ENCODE results near the gene LRCH4. TPM values are rescaled to one million over a fixed set of nuclear protein-coding genes. Genes with fewer than 3 reads are reported as not detected.

LRCH4 gene
- total and polyA plus RNA-seq, 4 experiments from 2014 or later: 119 to 412 (median 280) TPM

GRCh38 chr7:100584054-100584682 is 1.8 kb downstream of the LRCH4 start:
- H3K27me3 Mint-ChIP-seq: no peaks in the 10 kb centered on the region
- Histone ChIP-seq H3K27ac (ENCODE audit: low read depth, low read length) (peak overlapping the region; percentile 79), H3K4me1 (ENCODE audit: insufficient read depth, low read length) (peaks cover 48% of the 10 kb centered on the region), H3K9me3 (ENCODE audit: control insufficient read depth in 1 of 2, low read length in 2 of 2) (no peaks in the 10 kb centered on the region), H3K4me3 (ENCODE audit: low read length in 2 of 2) (peak overlapping the region; percentile 77 to 98), H3K27me3 (ENCODE audit: insufficient read depth, low read length) (no peaks in the 10 kb centered on the region), H3K36me3 (ENCODE audit: insufficient read depth, low read length) (peaks cover 32% of the 10 kb centered on the region)
- no peak for DNase-seq
- ChIA-PET CTCF (ENCODE audit: partially characterized antibody) (interaction anchor here (0.7 to 12.0 kb wide), 17 partner anchors 13 to 1704 kb away, joined by 3 to 266 read pairs (median 4); partner anchors contain the start of genes AGFG2, MOSPD3, POP7 and SLC12A9), POLR2A (ENCODE audit: partially characterized antibody) (interaction anchor here (0.7 to 11.4 kb wide), 26 partner anchors 15 to 483 kb away, joined by 3 to 307 read pairs (median 9); partner anchors contain the start of genes AGFG2, AP4M1, GIGYF1 and GNB2)
- H3K27ac Mint-ChIP-seq: peak overlapping the region; percentile 86 to 99 (median 97)
- H3K36me3 Mint-ChIP-seq: peaks cover 0 to 20% of the 10 kb centered on the region in 2 donors
- peaks cover 11 to 27% (median 17%) of the 10 kb centered on the region in 4 donors for H3K4me1 Mint-ChIP-seq
- peaks cover 0 to 2% (median 0%) of the 10 kb centered on the region in 8 donors for H3K9me3 Mint-ChIP-seq
- H3K4me3 Mint-ChIP-seq: peak overlapping the region; percentile 92 to 99 (median 97)
- intact Hi-C loops (cut with micrococcal nuclease): no loop called here

GRCh38 chr7:100583132-100584053 is 2.5 kb downstream of the LRCH4 start:
- Mint-ChIP-seq H3K36me3 (peaks cover 5 to 24% of the 10 kb centered on the region in 2 donors), H3K27me3 (no peaks in the 10 kb centered on the region), H3K9me3 (peaks cover 0 to 2% (median 0%) of the 10 kb centered on the region in 8 donors), H3K4me3 (peak overlapping the region; percentile 92 to 99 (median 97)), H3K27ac (peak overlapping the region; percentile 86 to 99 (median 96)), H3K4me1 (peaks cover 13 to 25% (median 17%) of the 10 kb centered on the region in 4 donors)
- Histone ChIP-seq H3K27ac (ENCODE audit: low read depth, low read length) (peak overlapping the region; percentile 79), H3K27me3 (ENCODE audit: insufficient read depth, low read length) (no peaks in the 10 kb centered on the region), H3K4me3 (ENCODE audit: low read length in 2 of 2) (peak overlapping the region; percentile 38 to 98), H3K4me1 (ENCODE audit: insufficient read depth, low read length) (peaks cover 48% of the 10 kb centered on the region), H3K9me3 (ENCODE audit: control insufficient read depth in 1 of 2, low read length in 2 of 2) (no peaks in the 10 kb centered on the region), H3K36me3 (ENCODE audit: insufficient read depth, low read length) (peaks cover 39% of the 10 kb centered on the region)
- intact Hi-C loops (cut with micrococcal nuclease): loop anchor here (1.0 kb wide), 1 partner anchor 13 kb away; no protein-coding TSS in a partner anchor
- peak; percentile 69 to 77 (median 75) for DNase-seq
- ChIA-PET CTCF (ENCODE audit: partially characterized antibody) (interaction anchor here (1.0 to 12.0 kb wide), 14 partner anchors 12 to 122 kb away, joined by 3 to 266 read pairs (median 6); partner anchors contain the start of genes MOSPD3 and POP7), POLR2A (ENCODE audit: partially characterized antibody) (interaction anchor here (0.7 to 11.4 kb wide), 20 partner anchors 15 to 311 kb away, joined by 3 to 307 read pairs (median 34); partner anchors contain the start of genes AGFG2, GIGYF1, GNB2 and MEPCE)

DNA sequence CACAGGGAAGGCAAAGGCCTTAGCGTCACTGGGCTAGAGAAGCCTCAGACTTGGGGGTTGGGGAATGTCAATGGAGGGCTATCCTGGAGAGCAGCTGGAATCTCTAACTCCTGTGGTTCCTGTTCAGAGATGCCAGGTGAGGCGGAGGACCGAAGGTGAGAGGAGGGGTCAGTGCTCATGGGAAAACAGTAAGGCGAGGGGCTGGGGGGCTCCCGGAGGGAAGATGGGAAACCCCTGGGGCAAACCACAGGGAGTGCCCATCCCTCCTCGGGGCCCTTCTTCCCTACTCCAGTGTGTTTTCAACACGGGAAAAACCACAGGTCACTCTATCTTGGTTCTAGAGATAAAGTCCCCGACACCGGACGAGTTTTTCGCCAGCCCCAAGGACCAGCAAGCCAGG is 3.3 kb downstream of the LRCH4 start:
- peaks cover 0 to 2% (median 0%) of the 10 kb centered on the region in 8 donors for H3K9me3 Mint-ChIP-seq
- Histone ChIP-seq H3K36me3 (ENCODE audit: insufficient read depth, low read length) (peaks cover 47% of the 10 kb centered on the region), H3K4me1 (ENCODE audit: insufficient read depth, low read length) (peaks cover 48% of the 10 kb centered on the region), H3K9me3 (ENCODE audit: control insufficient read depth in 1 of 2, low read length in 2 of 2) (no peaks in the 10 kb centered on the region), H3K27me3 (ENCODE audit: insufficient read depth, low read length) (no peaks in the 10 kb centered on the region), H3K4me3 (ENCODE audit: low read length in 2 of 2) (peak overlapping the region; percentile 38 to 98), H3K27ac (ENCODE audit: low read depth, low read length) (peak overlapping the region; percentile 79)
- ChIA-PET CTCF (ENCODE audit: partially characterized antibody) (interaction anchor here (1.5 to 12.0 kb wide), 5 partner anchors 19 to 269 kb away, joined by 3 to 266 read pairs (median 5); partner anchors contain the start of genes MOSPD3 and SLC12A9), POLR2A (ENCODE audit: partially characterized antibody) (interaction anchor here (1.4 to 11.4 kb wide), 14 partner anchors 14 to 153 kb away, joined by 7 to 307 read pairs (median 65); partner anchors contain the start of genes AGFG2, GIGYF1, GNB2 and MEPCE)
- peak overlapping the region; percentile 68 to 99 (median 96) for H3K4me3 Mint-ChIP-seq
- peaks cover 5 to 24% of the 10 kb centered on the region in 2 donors for H3K36me3 Mint-ChIP-seq
- intact Hi-C loops (cut with micrococcal nuclease): loop anchor here (1.0 kb wide), 1 partner anchor 12 kb away; no protein-coding TSS in a partner anchor
- no peak for DNase-seq
- H3K4me1 Mint-ChIP-seq: peaks cover 11 to 21% (median 17%) of the 10 kb centered on the region in 4 donors
- peak overlapping the region; percentile 86 to 99 (median 96) for H3K27ac Mint-ChIP-seq
- H3K27me3 Mint-ChIP-seq: no peaks in the 10 kb centered on the region

DNA sequence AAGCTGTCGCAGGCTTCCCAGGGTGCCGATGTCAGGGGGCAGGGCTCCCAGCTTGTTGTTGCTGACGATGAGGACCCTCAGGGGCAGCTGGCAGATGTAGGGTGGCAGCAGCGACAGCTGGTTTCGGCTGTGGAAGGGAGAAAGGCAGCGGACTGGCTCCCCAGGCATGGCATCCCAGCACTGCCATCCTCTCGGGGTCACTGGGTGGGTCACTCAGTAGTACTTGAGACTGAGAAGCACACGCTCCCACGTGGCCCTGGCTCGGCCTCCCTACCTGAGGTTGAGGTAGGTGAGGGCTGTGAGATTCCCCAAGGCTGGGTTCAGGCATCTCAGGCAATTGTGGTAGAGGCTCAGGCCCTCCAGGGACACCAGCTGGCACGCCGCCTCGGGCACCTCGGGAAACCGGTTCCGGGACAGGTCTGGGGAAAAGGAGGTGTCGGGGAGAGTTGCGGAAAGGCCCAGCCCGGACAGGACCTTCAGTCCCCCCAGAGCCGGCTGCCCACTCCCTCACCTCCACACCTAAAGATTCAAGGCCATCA is 3.8 kb downstream of the LRCH4 start:
- no peak for DNase-seq
- Histone ChIP-seq H3K36me3 (ENCODE audit: insufficient read depth, low read length) (peaks cover 51% of the 10 kb centered on the region), H3K27me3 (ENCODE audit: insufficient read depth, low read length) (no peaks in the 10 kb centered on the region), H3K27ac (ENCODE audit: low read depth, low read length) (peak overlapping the region; percentile 79), H3K9me3 (ENCODE audit: control insufficient read depth in 1 of 2, low read length in 2 of 2) (no peaks in the 10 kb centered on the region), H3K4me3 (ENCODE audit: low read length in 2 of 2) (no peak overlapping the region), H3K4me1 (ENCODE audit: insufficient read depth, low read length) (peaks cover 46% of the 10 kb centered on the region)
- Mint-ChIP-seq H3K4me3 (peak overlapping the region in 7 of 8 donors; percentile 27 to 99 (median 92)), H3K36me3 (peaks cover 5 to 24% of the 10 kb centered on the region in 2 donors), H3K4me1 (peaks cover 11 to 21% (median 17%) of the 10 kb centered on the region in 4 donors), H3K27me3 (no peaks in the 10 kb centered on the region), H3K27ac (peak overlapping the region; percentile 86 to 99 (median 94)), H3K9me3 (peaks cover 0 to 2% (median 0%) of the 10 kb centered on the region in 8 donors)
- ChIA-PET CTCF (ENCODE audit: partially characterized antibody) (interaction anchor here (0.8 to 12.0 kb wide), 4 partner anchors 18 to 270 kb away, joined by 3 to 266 read pairs (median 4); partner anchors contain the start of gene SLC12A9), POLR2A (ENCODE audit: partially characterized antibody) (interaction anchor here (0.6 to 11.4 kb wide), 9 partner anchors 13 to 482 kb away, joined by 3 to 307 read pairs (median 6); partner anchors contain the start of genes MEPCE, PCOLCE, POP7 and PPP1R35)
- intact Hi-C loops (cut with micrococcal nuclease): no loop called here

DNA sequence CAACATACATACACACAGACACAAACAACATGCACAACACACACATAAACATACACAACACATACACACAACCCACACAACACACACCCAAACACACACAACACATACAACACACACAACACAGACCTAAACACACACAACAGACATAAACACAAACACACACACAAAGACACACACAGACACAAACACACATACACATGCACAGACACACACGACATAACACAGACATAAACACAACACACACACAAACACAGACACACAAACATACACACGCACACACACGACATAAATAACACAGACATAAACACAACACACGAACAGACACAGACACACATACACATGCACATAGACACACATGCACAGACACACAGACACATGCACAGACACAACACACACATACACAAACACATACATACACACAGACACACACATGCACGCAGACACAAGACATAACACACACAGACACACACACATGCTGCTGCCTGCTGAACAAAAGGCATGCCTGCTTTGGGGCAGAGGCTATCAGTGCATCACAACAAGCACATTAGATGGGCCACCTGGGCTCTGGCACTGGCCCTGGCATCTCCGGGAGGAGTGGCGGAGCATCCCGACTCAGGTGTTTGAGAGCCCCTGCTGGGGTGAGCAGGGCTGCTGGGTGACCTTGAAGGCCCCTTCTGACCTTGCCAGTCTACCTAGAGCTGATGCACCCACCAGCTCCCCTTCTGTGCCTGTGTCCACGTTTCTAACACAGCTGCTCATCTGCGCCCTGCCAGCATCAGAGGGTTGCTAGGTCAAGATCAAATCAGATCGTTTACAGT is 5.3 kb downstream of the LRCH4 start:
- Histone ChIP-seq H3K4me3 (ENCODE audit: low read length in 2 of 2) (no peak overlapping the region), H3K4me1 (ENCODE audit: insufficient read depth, low read length) (peaks cover 42% of the 10 kb centered on the region), H3K27ac (ENCODE audit: low read depth, low read length) (no peak overlapping the region), H3K36me3 (ENCODE audit: insufficient read depth, low read length) (peaks cover 63% of the 10 kb centered on the region), H3K9me3 (ENCODE audit: control insufficient read depth in 1 of 2, low read length in 2 of 2) (no peaks in the 10 kb centered on the region), H3K27me3 (ENCODE audit: insufficient read depth, low read length) (no peaks in the 10 kb centered on the region)
- H3K9me3 Mint-ChIP-seq: no peaks in the 10 kb centered on the region
- H3K36me3 Mint-ChIP-seq: peaks cover 9 to 31% of the 10 kb centered on the region in 2 donors
- ChIA-PET CTCF (ENCODE audit: partially characterized antibody) (interaction anchor here (1.5 to 12.0 kb wide), 2 partner anchors 17 to 271 kb away, joined by 3 to 266 read pairs; partner anchors contain the start of gene SLC12A9), POLR2A (ENCODE audit: partially characterized antibody) (interaction anchor here (1.4 to 11.4 kb wide), 3 partner anchors 12 to 151 kb away, joined by 6 to 307 read pairs (median 104); partner anchors contain the start of genes MEPCE and SAP25)
- intact Hi-C loops (cut with micrococcal nuclease): no loop called here
- DNase-seq: no peak
- no peaks in the 10 kb centered on the region for H3K27me3 Mint-ChIP-seq
- H3K4me1 Mint-ChIP-seq: peaks cover 8 to 15% (median 12%) of the 10 kb centered on the region in 4 donors
- H3K4me3 Mint-ChIP-seq: no peak overlapping the region
- no peak overlapping the region for H3K27ac Mint-ChIP-seq
